HG03558 (cell line): ENCODE results near the gene PDE2A.

Source experiments
- ATAC-seq: cut with Tn5 transposase; IDR thresholded peaks from one replicate; pipeline ENCODE4 v1.9.1; 2021; ENCODE audit warnings: moderate number of reproducible peaks; ENCODE audit not compliant: unreplicated experiment; ENCODE audit errors: extremely low read depth

The PDE2A gene

GRCh38 chr11:72621008-72621610 is 53.1 kb downstream of the PDE2A start:
- ATAC-seq, result no peak

DNA sequence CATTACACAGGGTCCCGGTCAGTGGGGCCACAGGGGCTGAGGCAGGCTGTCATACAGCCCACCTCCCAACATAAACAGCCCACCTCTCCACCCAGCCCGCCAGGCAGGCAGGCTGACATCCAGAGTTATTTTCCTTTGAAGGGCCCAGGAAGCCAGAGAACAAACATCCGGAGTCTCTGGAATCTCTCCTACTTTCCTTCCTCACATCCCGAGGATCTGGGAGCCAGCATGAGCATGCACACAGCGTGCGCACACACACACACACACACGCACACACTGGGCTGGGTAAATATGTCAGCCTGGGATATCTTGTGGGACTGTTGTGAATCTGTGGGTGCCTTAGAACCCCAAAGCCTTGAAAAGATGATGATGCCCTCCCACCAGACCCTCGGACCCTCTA is 55.4 kb downstream of the PDE2A start:
- ATAC-seq, result no peak

- no peak for ATAC-seq
Observed at GRCh38 chr11:72617080-72617762, 57.0 kb downstream of the PDE2A start.

DNA sequence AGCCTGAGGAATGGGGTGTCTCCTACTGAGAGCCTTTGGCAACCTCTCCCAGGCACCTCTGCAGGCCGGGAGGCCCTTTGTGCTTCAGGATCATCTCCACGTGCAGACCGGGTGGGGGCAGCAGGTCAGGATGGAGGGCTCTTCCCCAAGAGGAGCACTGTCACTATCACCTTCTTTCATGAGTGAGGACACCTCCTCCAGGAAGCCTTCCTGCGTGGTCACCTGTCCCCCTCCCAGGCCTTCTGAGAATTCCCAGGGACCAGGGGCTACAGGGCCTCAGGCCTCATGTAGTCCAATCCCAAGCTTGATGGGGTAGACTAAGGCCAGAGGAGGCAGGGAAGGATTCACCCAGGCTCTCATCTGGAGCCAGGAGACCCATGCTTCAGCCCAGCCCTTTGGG is 57.6 kb downstream of the PDE2A start:
- no peak for ATAC-seq

DNA sequence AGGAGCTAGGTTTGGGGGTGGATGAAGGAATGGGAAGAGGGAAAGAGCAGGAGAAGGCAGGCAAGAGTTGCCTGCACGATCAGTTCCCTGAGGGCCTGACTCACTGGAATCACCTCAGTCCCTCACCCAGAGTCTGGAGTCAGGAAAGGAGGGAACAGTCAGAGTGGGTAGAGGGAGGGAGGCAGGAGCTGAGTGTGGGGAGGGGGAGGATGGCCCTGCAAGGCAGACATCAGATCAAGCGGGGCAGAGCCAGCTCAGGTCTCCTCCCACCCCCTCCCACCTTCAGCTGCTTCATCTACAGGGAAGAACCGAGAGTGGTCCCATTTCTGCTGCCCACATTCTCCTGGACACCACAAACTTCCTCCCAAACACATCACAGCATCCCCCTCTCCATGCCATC is 58.9 kb downstream of the PDE2A start:
- no peak for ATAC-seq

GRCh38 chr11:72614381-72614780 is 59.8 kb downstream of the PDE2A start:
- ATAC-seq, result no peak

DNA sequence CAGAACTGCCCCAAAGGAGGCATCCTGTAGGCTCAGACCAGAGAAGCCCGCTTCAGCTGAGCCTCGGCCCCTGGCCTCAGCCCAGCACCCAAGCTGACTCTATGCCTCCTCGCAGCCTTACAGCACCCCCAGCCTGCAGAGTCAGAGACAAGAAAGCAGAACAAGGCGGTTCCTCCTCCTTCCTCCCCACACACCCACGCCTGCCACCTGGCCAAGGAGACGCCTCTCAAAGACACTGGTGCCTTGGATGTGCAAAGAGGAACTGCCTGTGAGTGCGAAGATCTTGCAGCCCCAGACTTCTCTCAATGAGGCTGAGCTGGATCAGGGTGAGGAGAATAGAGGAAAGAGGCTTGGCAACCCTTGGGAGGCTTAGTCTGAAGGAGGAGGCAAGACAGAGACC is 60.2 kb downstream of the PDE2A start:
- ATAC-seq, result no peak

GRCh38 chr11:72613450-72613849 is 60.8 kb downstream of the PDE2A start:
- ATAC-seq, result no peak

- ATAC-seq, result no peak
Observed at GRCh38 chr11:72609476-72609875, 64.7 kb downstream of the PDE2A start.

GRCh38 chr11:72609045-72609444 is 65.2 kb downstream of the PDE2A start:
- no peak for ATAC-seq

- no peak for ATAC-seq
Observed at GRCh38 chr11:72607496-72607895, 66.7 kb downstream of the PDE2A start.

GRCh38 chr11:72606748-72607468 is 67.3 kb downstream of the PDE2A start:
- ATAC-seq, result no peak

- no peak for ATAC-seq
Observed at GRCh38 chr11:72605973-72606747, 68.1 kb downstream of the PDE2A start.

- ATAC-seq, result no peak
Observed at GRCh38 chr11:72604256-72604655, 70.0 kb downstream of the PDE2A start.

DNA sequence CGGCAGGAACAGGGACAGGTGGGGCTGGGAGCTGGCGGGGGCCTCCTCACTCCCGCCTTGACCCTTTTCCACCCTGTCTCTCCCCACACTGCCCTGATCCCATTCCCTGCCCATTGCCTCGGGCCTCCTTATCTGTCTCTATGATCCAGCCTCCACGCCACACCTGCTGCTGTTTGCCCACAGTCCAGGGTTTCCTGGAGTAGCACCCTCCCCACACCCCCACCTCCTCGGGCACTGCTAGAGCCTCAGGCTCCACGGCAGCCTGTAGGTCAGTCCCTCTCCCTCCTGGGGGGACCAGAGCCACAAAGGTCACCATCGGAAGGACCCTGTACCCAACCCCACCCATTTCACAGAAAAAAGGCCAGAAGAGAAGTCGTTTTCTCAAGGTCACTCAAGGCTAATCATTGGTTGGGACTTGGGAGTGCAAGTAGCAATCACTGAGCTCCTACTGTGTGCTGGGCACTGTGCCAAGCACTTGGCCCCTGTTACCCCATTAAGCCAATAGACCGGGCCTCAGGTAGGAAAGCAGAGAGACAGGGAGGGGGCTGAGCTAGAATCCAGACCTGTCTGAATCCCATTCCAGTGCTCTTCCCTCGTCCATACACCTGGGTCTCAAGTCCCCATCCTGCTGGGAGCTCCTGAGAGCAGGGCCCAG is 71.8 kb downstream of the PDE2A start:
- ATAC-seq, result no peak

- ATAC-seq, result no peak
Observed at GRCh38 chr11:72600557-72600956, 73.7 kb downstream of the PDE2A start.

DNA sequence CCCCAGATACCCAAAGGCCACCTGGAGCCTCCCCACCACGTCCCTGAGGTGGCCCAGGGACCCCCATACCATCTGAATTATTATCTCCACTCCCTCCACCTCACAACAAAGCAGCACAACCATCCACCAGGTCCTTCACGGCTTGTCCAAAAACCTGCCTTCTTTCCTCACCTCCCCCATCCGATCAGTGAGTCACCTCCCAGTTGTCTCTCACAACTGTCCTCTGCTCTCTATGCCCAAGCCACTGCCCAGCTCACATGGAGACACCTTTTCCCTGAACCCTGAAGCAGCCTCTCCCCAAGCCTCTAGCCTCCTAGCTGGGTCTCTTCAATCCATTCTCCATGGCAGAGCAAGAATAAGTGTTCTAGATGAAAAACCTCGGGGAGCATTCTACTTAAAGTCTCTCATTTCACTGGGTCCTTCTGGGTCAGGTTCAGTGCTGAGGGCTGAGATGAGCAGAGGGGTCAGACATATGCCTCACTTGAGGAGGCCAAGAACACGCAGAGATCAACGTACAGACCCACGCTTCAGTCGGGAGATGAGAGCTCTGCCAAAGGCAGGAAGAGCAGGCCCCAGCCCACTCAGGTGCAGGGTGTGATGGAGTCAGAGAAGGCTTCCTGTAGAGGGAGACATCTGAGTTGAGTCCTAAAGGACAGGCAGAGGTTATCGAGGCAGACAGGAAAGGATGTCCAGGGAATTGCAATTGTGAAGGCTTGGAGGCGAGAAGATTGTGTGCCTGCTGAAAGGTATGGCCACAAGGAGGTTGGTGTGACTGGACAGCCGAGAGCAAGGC is 74.7 kb downstream of the PDE2A start:
- no peak for ATAC-seq

DNA sequence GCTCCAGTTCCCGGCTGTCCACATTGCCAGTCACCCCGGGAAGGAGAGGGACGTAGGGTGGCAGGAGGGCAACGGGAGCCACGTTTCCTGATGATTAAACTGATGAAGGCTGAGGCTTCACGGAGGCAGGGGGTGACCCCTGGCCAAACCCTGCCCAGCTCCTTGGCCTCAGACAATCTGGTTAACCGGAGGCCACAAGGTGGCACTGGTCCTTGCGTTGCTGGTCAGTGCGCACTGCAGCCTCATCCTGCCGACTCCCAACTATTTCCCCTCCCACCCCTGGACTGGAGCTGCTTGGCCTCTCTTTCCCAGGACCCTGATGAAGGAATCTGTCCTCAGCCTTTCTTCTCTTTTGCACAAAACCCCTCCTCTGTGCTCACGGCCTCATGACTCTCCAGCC is 75.3 kb downstream of the PDE2A start:
- ATAC-seq, result no peak

DNA sequence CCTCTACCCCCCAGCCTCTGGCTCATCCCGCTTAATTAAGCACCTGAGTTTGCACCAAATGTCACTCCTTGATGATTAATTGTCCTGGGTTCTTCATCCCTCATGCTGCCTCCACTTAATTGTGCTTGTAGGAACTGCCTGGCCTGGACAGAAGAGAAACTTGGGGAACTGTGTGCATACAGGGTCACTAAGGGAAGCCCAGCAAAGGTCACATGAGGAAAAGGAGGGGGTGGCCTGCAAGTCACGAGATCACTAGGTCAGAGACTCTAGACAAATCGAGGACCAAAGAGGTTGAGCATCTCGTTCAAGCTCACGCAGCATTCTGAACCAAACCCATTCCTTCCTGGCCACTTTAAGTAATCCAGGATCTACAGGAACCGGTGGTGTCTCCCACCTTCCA is 75.8 kb downstream of the PDE2A start:
- ATAC-seq, result no peak

GRCh38 chr11:72597721-72598120 is 76.5 kb downstream of the PDE2A start:
- ATAC-seq, result no peak
